GM23338 (cell line): ENCODE measurements around the gene SBSN.

Source experiments
- EZH2 ChIP-seq: fragments of 200-600 bp; sonication (generic); IDR thresholded peaks from one replicate; pipeline ENCODE4 v1.8.0; 2017; ENCODE audit warnings: antibody characterized with exemption, mild to moderate bottlenecking, low read depth; ENCODE audit not compliant: unreplicated experiment
- TF ChIP-seq, protein P1 (sequence below), 2 experiments: fragments of 200-600 bp in 1 of 2; sonication (generic) in 1 of 2; conservative IDR thresholded peaks; 2 replicates each; pipeline versions ENCODE4 v1.5.1 to v1.6.1; 2016 to 2017; ENCODE audit warnings: antibody characterized with exemption in 2 of 2, low read depth in 2 of 2, mild to moderate bottlenecking in 2 of 2, moderate library complexity in 1 of 2

- TF ChIP-seq, protein P1, sequence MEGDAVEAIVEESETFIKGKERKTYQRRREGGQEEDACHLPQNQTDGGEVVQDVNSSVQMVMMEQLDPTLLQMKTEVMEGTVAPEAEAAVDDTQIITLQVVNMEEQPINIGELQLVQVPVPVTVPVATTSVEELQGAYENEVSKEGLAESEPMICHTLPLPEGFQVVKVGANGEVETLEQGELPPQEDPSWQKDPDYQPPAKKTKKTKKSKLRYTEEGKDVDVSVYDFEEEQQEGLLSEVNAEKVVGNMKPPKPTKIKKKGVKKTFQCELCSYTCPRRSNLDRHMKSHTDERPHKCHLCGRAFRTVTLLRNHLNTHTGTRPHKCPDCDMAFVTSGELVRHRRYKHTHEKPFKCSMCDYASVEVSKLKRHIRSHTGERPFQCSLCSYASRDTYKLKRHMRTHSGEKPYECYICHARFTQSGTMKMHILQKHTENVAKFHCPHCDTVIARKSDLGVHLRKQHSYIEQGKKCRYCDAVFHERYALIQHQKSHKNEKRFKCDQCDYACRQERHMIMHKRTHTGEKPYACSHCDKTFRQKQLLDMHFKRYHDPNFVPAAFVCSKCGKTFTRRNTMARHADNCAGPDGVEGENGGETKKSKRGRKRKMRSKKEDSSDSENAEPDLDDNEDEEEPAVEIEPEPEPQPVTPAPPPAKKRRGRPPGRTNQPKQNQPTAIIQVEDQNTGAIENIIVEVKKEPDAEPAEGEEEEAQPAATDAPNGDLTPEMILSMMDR (conservative IDR thresholded peaks at IDR 0.05; ENCODE audit: low read depth in 2 of 2), result no peak
- no peak for TF ChIP-seq EZH2
These were observed 20.0 kb downstream of the SBSN start for GRCh38 chr19:35508129-35508528.
